ENCODE measurements around the gene CDC7. TPM values are rescaled to one million over a fixed set of nuclear protein-coding genes. Genes with fewer than 3 reads are reported as not detected.
A peak's percentile ranks its signal among the peaks of the same experiment; 100 is the strongest.

The CDC7 gene
- total RNA-seq, 1 experiment from 2014 or later: 41.6 TPM

DNA sequence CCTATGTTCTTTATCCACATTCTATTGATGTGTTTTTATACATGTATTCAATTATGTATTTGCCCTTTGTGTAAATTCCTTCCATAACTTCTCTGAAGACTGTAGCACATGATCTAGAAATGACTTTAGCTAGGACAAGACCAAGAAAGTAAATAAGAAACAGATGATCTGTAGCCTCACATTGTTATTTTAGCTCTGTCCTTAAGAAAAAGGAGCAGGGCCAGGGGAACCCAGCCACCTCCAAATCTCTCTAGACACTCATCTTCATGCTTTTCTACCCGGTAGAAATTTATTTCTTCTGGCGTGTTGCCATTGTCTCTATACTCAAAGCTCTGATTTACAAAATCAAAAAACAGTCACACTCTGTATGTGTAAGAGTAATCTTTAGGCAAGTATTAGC lies 27.1 kb downstream of the CDC7 start:
- Histone ChIP-seq H3K4ac (ENCODE audit: low read depth, low read length) (no peak overlapping the region), H3K27me3 (ENCODE audit: insufficient read depth, low read length) (no peaks in the 10 kb centered on the region), H2BK20ac (ENCODE audit: low read depth, low read length, poor library complexity, severe bottlenecking) (no peak overlapping the region), H3K4me1 (ENCODE audit: insufficient read depth, low read length) (no peaks in the 10 kb centered on the region), H4K8ac (replicated peaks; ENCODE audit: insufficient read length, low read depth, low read length) (no peak overlapping the region), H4K91ac (ENCODE audit: insufficient read length, low read depth, low read length) (no peak overlapping the region), H3K23ac (ENCODE audit: insufficient read length, low read depth, low read length) (no peak overlapping the region), H2BK12ac (ENCODE audit: insufficient read length, low read depth, low read length) (no peak overlapping the region), H3T11ph (ENCODE audit: low read length) (no peak overlapping the region), H3K79me2 (ENCODE audit: insufficient read depth, low read length) (no peaks in the 10 kb centered on the region), H4K20me1 (ENCODE audit: control insufficient read depth, insufficient read depth, insufficient read length) (no peaks in the 10 kb centered on the region), H3K79me1 (ENCODE audit: insufficient read depth, low read depth, low read length, poor library complexity, severe bottlenecking) (no peaks in the 10 kb centered on the region), H3K9me3 (ENCODE audit: control insufficient read depth, low read depth, low read length) (no peaks in the 10 kb centered on the region), H2BK120ac (ENCODE audit: low read depth, low read length, poor library complexity, severe bottlenecking) (no peak overlapping the region), H2BK5ac (ENCODE audit: insufficient read length, low read length) (no peak overlapping the region), H3K23me2 (ENCODE audit: insufficient read length, low read depth, low read length, poor library complexity, severe bottlenecking) (no peaks in the 10 kb centered on the region), H3K9ac (ENCODE audit: extremely low read depth, insufficient read length, low read length) (no peak overlapping the region), H2AFZ (ENCODE audit: low read length) (no peak overlapping the region), H4K5ac (ENCODE audit: insufficient read length, low read depth, low read length) (no peak overlapping the region), H2BK15ac (ENCODE audit: low read depth, low read length) (no peak overlapping the region), H3K27ac (ENCODE audit: insufficient read length, low read depth, low read length) (no peak overlapping the region), H2AK5ac (ENCODE audit: insufficient read length, low read length) (no peak overlapping the region), H3K14ac (ENCODE audit: insufficient read depth, low read length) (no peak overlapping the region), H3K4me2 (ENCODE audit: insufficient read depth, insufficient read length, low read length) (no peak overlapping the region), H3K56ac (ENCODE audit: insufficient read length, low read depth, low read length) (no peak overlapping the region), H3K18ac (ENCODE audit: insufficient read length, low read depth, low read length) (no peak overlapping the region)
- Mint-ChIP-seq H3K27ac (peak overlapping the region in 2 of 3 experiments; percentile 12 to 40; a peak in 2 of 7 replicates), H3K36me3 (ENCODE audit: insufficient read depth in 1 of 3, low read depth in 3 of 3) (peaks cover 0 to 5% (median 2%) of the 10 kb centered on the region in 3 experiments; a peak in 3 of 7 replicates), H3K9me3 (no peaks in the 10 kb centered on the region), H3K27me3 (ENCODE audit: low read depth) (no peaks in the 10 kb centered on the region), H3K4me3 (no peak overlapping the region), H3K4me1 (peaks cover 11 to 18% of the 10 kb centered on the region in 2 experiments)
- no peak for DNase-seq
- TF ChIP-seq, protein P1, sequence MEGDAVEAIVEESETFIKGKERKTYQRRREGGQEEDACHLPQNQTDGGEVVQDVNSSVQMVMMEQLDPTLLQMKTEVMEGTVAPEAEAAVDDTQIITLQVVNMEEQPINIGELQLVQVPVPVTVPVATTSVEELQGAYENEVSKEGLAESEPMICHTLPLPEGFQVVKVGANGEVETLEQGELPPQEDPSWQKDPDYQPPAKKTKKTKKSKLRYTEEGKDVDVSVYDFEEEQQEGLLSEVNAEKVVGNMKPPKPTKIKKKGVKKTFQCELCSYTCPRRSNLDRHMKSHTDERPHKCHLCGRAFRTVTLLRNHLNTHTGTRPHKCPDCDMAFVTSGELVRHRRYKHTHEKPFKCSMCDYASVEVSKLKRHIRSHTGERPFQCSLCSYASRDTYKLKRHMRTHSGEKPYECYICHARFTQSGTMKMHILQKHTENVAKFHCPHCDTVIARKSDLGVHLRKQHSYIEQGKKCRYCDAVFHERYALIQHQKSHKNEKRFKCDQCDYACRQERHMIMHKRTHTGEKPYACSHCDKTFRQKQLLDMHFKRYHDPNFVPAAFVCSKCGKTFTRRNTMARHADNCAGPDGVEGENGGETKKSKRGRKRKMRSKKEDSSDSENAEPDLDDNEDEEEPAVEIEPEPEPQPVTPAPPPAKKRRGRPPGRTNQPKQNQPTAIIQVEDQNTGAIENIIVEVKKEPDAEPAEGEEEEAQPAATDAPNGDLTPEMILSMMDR (conservative IDR thresholded peaks at IDR 0.05): no peak
- WGBS (ENCODE audit: extremely low coverage, insufficient read length, low lambda C conversion rate): no CpG with 5 or more reads among the region's 2 CpGs
